Activated CD8-positive, alpha-beta memory T cell treated with anti-CD3 and anti-CD28 coated beads for 4 hours (primary cell): ENCODE results near the gene C3orf20.
"Not testable (repeated sequence)": the region's sequence is repeated elsewhere in the genome, so short reads cannot be mapped to it uniquely, and the experiment has no call there.

ENCODE experiments used
- DNase-seq, 2 donors: peaks; one replicate each; pipeline ENCODE4 v3.0.0-alpha.2; 2020; ENCODE audit warnings: low read depth in 2 of 2

C3orf20 gene

GRCh38 chr3:14700891-14701290 lies 25.9 kb downstream of the C3orf20 start:
- no peak for DNase-seq

GRCh38 chr3:14701676-14702075 lies 26.7 kb downstream of the C3orf20 start:
- no peak for DNase-seq

DNA sequence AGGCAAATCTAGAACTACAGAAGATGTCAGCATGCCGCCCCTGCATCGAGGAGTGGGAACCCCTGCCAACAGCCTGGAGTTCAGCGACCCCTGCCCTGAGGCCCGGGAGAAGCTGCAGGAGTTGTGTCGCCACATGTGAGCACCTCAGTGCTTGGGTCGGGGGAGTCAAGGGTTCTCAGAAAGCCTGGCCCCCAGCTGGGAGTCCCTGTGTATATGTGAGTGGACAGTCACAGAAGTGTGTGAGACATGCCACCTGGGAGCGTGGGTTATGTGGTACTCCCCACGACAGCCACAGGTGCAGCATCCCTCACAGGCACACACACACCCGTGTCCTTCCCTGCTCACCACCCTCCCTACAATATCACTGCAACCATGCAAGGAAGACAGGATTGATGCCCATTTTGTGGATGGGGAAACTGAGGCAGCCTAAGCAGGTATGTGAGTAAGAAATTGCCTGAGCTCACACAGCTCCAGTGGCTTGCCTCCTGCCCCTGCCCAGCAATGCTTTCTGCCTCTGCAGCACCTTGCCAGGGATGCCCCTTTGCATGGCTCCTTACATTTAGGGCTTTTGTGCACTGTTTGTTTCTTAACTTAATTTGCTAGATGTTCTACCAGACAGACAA lies 28.3 kb downstream of the C3orf20 start:
- no peak for DNase-seq

DNA sequence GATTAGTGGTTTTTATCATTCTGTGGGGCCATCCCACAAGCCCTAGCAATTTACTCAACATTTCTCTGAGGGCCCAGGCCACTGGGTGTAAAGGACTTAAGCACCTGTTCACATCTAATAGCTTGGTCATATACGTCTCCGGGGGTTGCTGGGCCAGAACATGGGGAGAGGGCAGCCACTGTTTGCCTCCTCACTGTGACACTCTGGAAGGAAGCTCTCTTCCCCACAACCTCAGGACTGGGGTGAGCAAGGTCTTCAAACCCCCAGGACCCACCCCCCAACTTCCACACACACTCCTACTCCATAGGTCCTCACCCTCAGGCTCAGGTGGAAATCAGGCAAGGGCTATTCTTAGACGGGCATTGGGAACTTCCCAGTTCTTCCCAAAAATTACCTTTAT lies 28.9 kb downstream of the C3orf20 start:
- no peak for DNase-seq

DNA sequence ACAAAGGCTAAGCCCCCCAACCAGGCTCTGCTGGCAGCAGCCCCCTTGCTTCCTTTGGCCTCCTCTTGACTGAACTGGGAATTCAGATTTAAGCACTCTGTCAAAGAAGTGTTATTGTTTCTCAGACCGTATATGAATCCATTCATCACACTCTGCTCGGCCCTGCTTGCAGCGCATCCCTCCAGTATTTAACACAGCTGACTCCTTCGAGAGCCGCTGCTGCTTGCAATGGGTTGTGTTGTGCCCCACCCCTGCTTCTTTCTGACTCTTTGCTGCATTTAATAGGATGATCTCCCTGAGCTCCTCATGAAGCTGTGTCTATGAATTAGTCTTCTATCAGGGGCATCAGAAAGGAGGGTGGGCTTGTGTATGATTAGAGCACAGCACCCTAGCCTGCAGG lies 31.2 kb downstream of the C3orf20 start:
- no peak for DNase-seq

GRCh38 chr3:14716591-14716990 lies 41.6 kb downstream of the C3orf20 start:
- DNase-seq, result no peak

GRCh38 chr3:14717307-14717706 lies 42.4 kb downstream of the C3orf20 start:
- DNase-seq, result no peak

GRCh38 chr3:14718539-14718938 lies 43.6 kb downstream of the C3orf20 start:
- DNase-seq, result no peak

DNA sequence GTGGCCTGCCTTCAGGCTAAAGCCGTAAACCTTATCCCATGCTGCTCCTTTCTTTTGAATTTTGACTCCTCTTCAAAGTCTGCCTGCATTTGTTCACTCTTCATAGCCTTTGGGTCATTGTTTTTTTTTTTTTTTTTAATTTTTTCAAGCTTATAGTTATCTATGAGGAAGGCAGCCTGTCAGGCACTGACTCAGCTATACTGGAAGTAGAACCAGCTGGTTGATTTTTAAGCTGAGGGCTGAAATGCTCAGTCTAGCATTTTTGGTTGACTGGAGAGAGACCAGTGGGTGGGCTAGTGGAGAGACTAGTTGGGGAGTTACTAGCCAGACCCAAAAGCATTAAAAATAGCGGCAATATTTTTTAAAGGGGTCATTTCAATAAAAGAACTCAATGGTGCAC lies 44.1 kb downstream of the C3orf20 start:
- DNase-seq, result no peak

- no peak for DNase-seq
Measured at GRCh38 chr3:14721126-14721864, 46.4 kb downstream of the C3orf20 start.

- no peak for DNase-seq
Measured at GRCh38 chr3:14725013-14725412, 50.1 kb downstream of the C3orf20 start.

GRCh38 chr3:14725564-14726440 lies 50.9 kb downstream of the C3orf20 start:
- DNase-seq, result no peak

- DNase-seq, result no peak
Measured at GRCh38 chr3:14726441-14726780, 51.5 kb downstream of the C3orf20 start.

DNA sequence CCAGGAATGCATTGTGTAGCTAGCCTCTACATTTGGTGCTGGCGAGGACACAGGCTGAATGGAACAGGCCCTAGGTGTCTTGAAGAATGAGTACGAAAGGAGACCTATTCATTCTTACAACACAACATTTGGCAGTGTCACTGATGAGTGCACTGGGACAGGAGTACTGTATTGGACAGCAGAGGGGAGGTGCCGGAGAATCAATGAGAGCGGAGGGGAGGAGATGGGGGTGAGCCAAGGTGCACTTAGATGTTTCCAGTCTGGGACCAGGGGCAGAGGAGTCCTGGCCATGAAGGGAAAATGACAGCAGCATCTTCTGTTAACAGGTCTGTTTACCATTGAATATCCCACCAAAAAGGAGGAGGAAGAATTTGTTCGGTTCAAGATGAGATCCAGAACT lies 53.2 kb downstream of the C3orf20 start:
- DNase-seq, result no peak

DNA sequence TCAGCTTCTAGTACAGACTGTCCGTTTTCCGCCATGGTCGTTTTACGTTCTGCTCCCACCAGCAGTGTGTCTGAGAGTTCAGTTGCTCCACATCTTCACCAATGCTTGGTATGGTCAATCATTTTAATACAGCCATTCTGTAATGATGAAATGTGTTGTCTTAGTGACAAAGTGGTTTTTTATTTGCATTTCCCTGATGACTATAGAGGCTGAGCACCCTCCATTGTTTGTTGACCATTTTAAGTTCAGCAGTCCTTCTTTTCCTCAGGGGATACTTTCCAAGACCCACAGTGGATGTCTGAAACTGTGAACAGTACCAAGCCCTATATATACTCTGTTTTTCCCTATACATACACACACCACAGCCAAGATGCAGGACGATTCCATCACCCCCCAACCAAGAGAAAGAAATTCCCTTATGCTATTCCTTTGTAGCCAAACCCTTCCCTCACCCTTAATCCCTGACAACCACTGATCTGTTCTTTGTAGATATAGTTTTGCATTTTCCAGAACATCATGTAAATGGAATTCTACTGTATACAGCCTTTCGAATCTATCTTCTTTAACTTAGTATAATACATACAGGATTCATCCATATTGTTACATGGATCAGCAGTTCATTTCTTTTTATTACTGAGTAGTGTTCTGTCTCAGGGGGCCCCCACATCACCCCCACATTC lies 55.9 kb downstream of the C3orf20 start:
- no peak for DNase-seq

- DNase-seq, result no peak
Measured at GRCh38 chr3:14740983-14741382, 66.0 kb downstream of the C3orf20 start.

- DNase-seq, result no peak
Measured at GRCh38 chr3:14741510-14741909, 66.6 kb downstream of the C3orf20 start.

GRCh38 chr3:14744556-14744955 lies 69.6 kb downstream of the C3orf20 start:
- DNase-seq, result no peak

- DNase-seq, result no peak
Measured at GRCh38 chr3:14750650-14751049, 75.7 kb downstream of the C3orf20 start.

GRCh38 chr3:14752979-14753378 lies 78.0 kb downstream of the C3orf20 start:
- DNase-seq, result not testable (repeated sequence)

- no peak for DNase-seq
Measured at GRCh38 chr3:14757153-14757700, 82.3 kb downstream of the C3orf20 start.

DNA sequence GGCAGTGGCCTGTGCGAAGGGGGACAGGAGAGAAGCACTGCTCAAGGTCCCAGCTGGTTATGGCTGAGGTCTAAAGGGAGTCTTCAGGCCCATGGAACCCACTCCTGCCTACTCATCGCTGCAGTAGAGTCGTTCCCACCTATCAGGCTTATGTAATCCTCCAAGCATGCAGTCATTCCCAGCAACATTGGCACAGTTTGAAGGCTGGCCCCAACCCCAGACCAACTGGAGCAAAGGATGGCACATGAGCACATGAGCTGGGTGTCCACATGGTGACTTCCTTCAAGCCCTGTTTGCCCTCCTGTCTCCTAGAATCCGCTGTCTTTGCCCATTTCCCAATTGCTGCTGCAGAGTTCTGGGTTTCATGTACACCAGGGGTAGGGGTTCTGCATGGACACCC lies 83.4 kb downstream of the C3orf20 start:
- DNase-seq, result no peak
